GM19023 (cell line): Measurements from ENCODE around the gene OR1I1.

Source experiments
- ATAC-seq: cut with Tn5 transposase; IDR thresholded peaks from one replicate; pipeline ENCODE4 v1.9.1; 2021; ENCODE audit warnings: mild to moderate bottlenecking, moderate library complexity; ENCODE audit not compliant: unreplicated experiment

The OR1I1 gene

GRCh38 chr19:15116856-15117255, 34.8 kb downstream of the OR1I1 start:
- no peak for ATAC-seq

- no peak for ATAC-seq
These were observed 36.2 kb downstream of the OR1I1 start for GRCh38 chr19:15118248-15118647.

DNA sequence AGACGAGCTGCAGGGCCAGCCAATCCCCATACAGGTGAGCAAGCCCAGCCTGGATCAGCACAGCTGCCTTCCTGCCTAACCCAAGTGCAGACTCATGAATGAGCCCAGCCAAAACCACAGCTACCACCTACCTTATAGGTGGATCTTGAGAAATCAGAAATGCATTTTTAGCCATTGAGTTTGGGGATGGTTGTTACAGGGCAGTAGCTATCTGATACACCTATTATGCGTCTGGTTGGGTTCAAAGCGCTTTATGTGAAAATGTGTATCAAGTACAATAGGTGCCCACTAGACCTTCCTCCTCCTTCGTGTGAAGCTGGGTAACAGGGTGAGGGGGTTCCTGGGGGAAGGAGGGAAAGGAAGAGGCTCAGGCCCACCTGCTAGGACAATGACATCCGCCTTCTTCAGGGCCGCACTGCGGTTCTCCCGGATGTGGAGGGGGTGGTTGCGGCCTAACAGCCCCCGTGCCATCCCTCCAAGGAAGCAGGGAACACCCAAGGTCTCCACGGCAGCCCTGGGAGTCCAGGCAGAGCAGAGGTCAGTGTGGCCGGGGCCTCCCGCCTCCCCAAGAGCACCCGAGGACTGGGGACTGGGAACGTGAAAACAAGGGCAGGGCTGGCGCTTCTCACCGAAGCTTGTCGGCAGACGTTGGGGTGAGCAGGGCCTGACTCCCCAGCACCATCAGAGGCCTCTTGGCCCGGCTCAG, 36.9 kb downstream of the OR1I1 start:
- ATAC-seq = no peak

DNA sequence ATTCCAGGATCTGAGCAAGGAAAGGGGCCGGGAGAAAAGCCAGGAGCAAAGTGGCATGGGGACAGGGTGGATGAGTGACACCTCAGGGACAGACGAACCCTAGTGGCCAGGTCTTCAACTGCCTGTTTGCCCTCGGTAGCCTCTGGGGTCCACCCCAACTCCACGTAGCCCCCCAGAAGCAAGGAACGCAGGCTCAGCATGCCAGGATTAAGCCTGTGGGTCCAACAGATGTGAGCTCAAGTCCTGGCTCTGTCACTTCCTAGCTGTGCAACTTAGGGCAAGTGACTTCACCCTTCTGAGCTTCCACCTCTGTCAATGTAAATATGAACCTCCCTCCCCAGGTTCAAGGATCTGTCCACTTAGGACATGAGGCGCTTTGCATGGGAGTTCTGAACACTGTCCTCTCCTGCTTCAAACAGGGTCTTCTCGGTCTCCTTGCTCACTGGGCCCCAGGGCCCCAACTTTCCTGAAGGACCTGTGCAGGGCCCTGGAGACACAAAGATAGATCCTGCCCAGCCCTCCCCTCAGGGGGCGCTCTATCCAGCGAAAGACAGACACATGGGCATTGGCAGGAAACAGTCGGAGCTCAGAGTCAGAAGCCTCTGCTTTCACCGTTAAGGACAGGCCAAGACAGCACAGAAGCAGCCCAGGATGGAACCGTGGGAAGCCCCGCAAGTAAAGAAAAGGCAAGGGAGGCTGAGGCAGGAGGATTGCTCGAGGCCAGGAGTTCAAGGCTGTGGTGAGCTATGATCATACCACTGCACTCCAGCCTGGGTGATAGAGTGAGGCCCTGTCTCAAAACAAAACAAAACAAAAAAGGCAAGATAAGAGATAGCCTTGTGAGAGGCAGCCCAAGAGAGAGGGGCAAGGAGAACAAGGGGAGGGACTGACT, 38.4 kb downstream of the OR1I1 start:
- no peak for ATAC-seq

DNA sequence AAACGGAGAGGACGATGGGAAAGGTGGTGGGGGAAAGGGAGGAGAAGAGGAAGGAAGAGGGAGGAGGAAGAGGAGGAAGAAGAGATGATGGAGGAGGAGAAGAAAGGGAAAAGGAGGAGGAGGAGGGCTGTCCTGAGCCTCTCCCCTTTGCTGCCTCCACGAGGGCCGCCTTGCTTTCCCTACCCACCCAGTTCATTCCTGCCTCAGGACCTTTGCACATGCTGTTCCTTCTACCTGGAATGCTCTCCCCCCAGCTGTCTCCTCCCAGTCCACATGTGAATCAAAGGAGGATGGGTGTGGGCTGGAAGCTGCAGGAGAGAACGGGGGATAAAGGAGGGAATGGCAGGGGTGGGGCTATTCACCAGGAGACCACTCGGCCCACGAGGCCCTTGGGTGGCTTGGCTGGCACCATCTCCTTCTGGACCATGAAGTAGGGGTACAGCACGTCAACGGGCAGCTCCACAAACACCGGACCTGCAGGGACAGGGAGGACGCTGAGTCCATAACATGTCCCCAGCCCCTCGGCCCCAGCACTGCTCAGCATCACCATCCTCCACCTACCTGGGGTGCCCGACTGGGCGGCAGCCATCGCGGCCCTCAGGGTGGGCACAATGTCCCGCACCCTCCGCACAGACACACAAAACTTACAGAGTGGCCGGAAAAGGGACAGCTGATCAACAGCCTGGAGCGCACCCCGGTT, 40.5 kb downstream of the OR1I1 start:
- ATAC-seq = no peak

GRCh38 chr19:15123031-15123890, 41.2 kb downstream of the OR1I1 start:
- no peak for ATAC-seq

DNA sequence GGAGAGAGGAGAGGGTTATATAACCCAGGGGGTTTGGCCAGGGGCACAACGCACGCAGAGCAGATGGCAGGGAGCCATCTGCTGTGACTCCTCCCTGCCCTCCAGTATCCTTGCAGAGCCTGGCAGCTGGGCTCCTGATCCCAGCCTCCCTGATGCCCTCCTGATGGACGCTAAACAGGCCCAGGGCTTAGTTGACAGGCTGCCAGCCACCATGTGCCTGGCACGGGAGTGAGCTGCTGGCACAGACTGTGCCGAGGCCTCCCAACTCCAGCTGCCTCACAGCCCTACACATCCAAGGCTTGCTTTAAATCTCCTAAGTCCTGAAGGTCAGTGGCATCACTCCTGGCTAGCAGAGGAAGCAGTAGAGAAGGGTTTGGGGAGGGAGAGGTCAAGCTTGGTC, 41.9 kb downstream of the OR1I1 start:
- ATAC-seq = no peak

GRCh38 chr19:15124572-15125231, 42.7 kb downstream of the OR1I1 start:
- no peak for ATAC-seq

DNA sequence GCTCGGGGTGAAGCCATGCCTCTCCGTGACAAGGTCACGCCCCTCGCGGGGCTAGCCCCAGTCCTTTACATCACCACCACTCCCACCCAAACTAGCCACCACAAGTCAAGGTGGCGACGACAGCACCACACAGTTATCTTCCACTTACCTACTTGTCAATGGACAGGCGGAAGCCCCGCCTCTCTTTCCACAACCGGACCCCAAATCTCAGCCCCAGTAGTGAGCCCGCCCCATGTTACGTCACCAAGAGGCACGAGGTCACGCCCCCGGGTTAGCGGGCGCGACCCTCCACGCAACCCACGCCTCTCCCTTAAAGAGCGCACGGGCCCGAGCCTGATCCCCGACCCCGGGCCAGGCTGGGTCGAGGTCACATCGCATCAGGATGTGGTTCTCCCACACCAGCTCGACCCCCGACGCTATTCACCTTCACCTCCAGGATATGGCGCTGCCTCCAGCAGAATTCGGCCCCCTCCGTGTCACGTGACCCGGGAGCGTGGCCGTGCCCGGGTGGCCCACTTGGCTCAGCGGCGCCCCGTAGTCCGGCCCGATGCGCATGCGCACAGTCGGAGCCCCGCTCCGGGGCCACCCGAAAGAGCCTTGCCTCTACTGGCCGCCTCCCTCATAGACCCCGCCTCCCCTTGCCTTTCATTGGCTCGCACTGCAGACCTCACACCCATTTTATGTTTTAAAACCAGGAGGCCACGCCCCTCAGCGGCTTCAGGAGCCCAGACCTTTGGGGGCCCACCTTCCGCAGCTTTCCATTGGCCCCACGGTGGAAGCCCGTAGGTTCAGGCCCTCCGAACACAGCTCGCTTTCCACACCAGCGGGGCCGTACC, 43.4 kb downstream of the OR1I1 start:
- ATAC-seq = peak; percentile 88

GRCh38 chr19:15126131-15126910, 44.3 kb downstream of the OR1I1 start:
- ATAC-seq = no peak

GRCh38 chr19:15128162-15128770, 46.3 kb downstream of the OR1I1 start:
- ATAC-seq = no peak

GRCh38 chr19:15129856-15130585, 48.0 kb downstream of the OR1I1 start:
- ATAC-seq = no peak

DNA sequence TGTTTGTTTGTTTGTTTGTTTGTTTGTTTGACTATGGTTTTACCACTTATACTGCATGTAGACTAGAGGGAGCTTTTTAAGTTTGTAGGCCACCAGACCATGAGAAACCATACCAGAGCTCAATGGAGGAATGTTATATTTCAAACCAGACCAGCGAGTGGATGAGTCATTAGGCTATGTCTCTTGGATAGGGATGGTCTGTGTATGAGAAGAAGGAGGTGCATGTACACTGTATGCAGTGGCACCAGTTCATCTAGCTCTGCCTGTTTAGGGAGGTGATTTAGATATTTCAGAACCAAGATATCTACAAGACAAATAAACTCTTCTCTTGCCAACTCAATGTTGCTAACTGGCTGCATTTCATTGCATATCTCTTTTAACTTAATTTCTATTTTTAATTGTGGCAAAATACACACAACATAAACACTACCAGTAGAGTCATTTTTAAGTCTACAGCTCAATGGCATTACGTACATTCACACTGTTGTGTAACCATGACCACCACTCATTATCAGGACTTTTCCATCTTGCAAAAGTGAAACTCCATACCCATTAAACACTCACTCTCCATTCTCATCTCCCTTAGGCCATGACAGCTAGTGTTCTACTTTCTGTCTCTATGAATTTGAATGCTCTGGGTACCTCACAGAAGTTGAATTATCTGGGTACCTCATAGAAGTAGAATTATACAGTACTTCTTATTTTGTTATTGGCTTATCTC, 54.4 kb downstream of the OR1I1 start:
- no peak for ATAC-seq

DNA sequence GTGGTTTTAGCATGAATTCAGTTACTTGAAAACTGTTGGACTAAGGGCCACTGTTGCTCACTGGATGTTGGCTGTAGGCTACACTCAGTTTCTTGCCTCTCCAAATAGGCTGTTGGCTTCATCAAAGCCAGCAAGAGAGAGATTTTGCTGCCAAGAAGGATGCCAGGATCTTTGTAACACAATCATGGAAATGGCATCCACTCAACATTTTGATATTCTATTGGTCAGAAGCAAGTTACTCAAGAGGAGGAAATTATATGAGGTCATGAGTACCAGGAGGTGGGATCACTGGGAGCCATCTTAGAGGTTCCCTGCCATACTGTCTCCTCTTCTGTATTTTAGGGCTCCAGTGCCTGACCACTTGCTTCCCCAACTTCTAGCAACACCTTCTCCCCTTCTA, 55.8 kb downstream of the OR1I1 start:
- no peak for ATAC-seq

GRCh38 chr19:15138427-15138826, 56.4 kb downstream of the OR1I1 start:
- ATAC-seq = no peak

DNA sequence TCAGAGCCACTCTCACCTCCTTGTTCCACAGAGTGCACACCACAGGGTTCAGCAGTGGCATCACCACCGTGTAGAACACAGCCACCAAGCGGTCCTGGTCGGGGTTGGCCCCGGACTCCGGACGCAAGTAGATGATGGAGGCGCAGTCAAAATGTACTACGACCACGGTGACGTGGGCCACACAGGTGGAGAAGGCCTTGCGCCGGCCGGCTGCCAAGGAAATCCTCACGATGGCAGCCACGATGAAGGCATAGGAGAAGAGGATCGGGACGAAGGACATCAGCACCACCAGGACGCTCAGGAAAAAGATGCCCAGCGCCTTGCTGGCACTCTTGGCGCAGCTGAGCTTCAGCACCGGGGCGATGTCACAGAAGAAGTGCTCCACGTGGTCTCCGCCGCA, 59.1 kb downstream of the OR1I1 start:
- no peak for ATAC-seq

GRCh38 chr19:15142313-15142712, 60.3 kb downstream of the OR1I1 start:
- ATAC-seq = no peak
